ENCODE measurements around the gene DMRT2.

DMRT2 gene

GRCh38 chr9:1009101-1009707 lies 41.0 kb upstream of the DMRT2 start:
- CTCF ChIA-PET = interaction anchor here (0.9 to 1.5 kb wide), 3 partner anchors 10 to 649 kb away, joined by 3 to 6 read pairs (median 3); no protein-coding TSS in a partner anchor
- TF ChIP-seq ARNT (IDR thresholded peaks at IDR 0.05) = no peak
- no peak for TF ChIP-seq SP1 (IDR thresholded peaks at IDR 0.05)
- no peak for TF ChIP-seq LEF1 (IDR thresholded peaks at IDR 0.05; ENCODE audit: borderline replicate concordance)
- TF ChIP-seq TARDBP (IDR thresholded peaks at IDR 0.05) = no peak
- TF ChIP-seq CTBP1 (IDR thresholded peaks at IDR 0.05; ENCODE audit: borderline replicate concordance) = no peak
- no peak for TF ChIP-seq BHLHE40 (IDR thresholded peaks at IDR 0.05; ENCODE audit: borderline replicate concordance)
- TF ChIP-seq HDGF (IDR thresholded peaks at IDR 0.05; ENCODE audit: borderline replicate concordance) = no peak
- no peak for TF ChIP-seq ZNF384 (IDR thresholded peaks at IDR 0.05)
- no peak for TF ChIP-seq FOXM1 (IDR thresholded peaks at IDR 0.05; ENCODE audit: borderline replicate concordance)
- no peak for TF ChIP-seq SUZ12 (IDR thresholded peaks at IDR 0.05)
- no peak for TF ChIP-seq PKNOX1 (IDR thresholded peaks at IDR 0.05)
- no peak for TF ChIP-seq FOXA1 (IDR thresholded peaks at IDR 0.05)
- no peak for TF ChIP-seq L3MBTL2 (conservative IDR thresholded peaks at IDR 0.05)
- no peak for TF ChIP-seq ELF4 (IDR thresholded peaks at IDR 0.05)
- no peak for TF ChIP-seq NFRKB (IDR thresholded peaks at IDR 0.05)
- DNase-seq (ENCODE audit: extremely low spot score) = peak; percentile 61
- POLR2A ChIA-PET = no interaction called here

- DNase-seq (ENCODE audit: extremely low spot score) = no peak
- ChIA-PET POLR2A (no interaction called here), CTCF (no interaction called here)
- no peak for TF ChIP-seq ARNT (IDR thresholded peaks at IDR 0.05)
- no peak for TF ChIP-seq FOXK2 (IDR thresholded peaks at IDR 0.05)
- no peak for TF ChIP-seq SP1 (IDR thresholded peaks at IDR 0.05)
- no peak for TF ChIP-seq L3MBTL2 (conservative IDR thresholded peaks at IDR 0.05)
- TF ChIP-seq NFRKB (IDR thresholded peaks at IDR 0.05) = no peak
- no peak for TF ChIP-seq FOXM1 (IDR thresholded peaks at IDR 0.05; ENCODE audit: borderline replicate concordance)
- TF ChIP-seq LEF1 (IDR thresholded peaks at IDR 0.05; ENCODE audit: borderline replicate concordance) = no peak
- no peak for TF ChIP-seq SUZ12 (IDR thresholded peaks at IDR 0.05)
- no peak for TF ChIP-seq ELF4 (IDR thresholded peaks at IDR 0.05)
- no peak for TF ChIP-seq ZNF384 (IDR thresholded peaks at IDR 0.05)
- TF ChIP-seq CTBP1 (IDR thresholded peaks at IDR 0.05; ENCODE audit: borderline replicate concordance) = no peak
Measured at GRCh38 chr9:1013021-1013420, 37.1 kb upstream of the DMRT2 start.

GRCh38 chr9:1014225-1014624 lies 35.9 kb upstream of the DMRT2 start:
- CTCF ChIA-PET = no interaction called here
- POLR2A ChIA-PET = no interaction called here

GRCh38 chr9:1014640-1015039 lies 35.5 kb upstream of the DMRT2 start:
- POLR2A ChIA-PET = no interaction called here
- CTCF ChIA-PET = no interaction called here
- DNase-seq (ENCODE audit: extremely low spot score) = no peak
- TF ChIP-seq CTBP1 (IDR thresholded peaks at IDR 0.05; ENCODE audit: borderline replicate concordance) (no peak), HDGF (IDR thresholded peaks at IDR 0.05; ENCODE audit: borderline replicate concordance) (no peak), FOXK2 (IDR thresholded peaks at IDR 0.05) (no peak), BHLHE40 (IDR thresholded peaks at IDR 0.05; ENCODE audit: borderline replicate concordance) (no peak), FOXA1 (IDR thresholded peaks at IDR 0.05) (no peak)

More at GRCh38 chr9:1014225-1014624, 35.9 kb upstream of the DMRT2 start:
- no peak for DNase-seq (ENCODE audit: extremely low spot score)
- TF ChIP-seq LEF1 (IDR thresholded peaks at IDR 0.05; ENCODE audit: borderline replicate concordance) = no peak
- no peak for TF ChIP-seq NFRKB (IDR thresholded peaks at IDR 0.05)

- no peak for TF ChIP-seq LEF1 (IDR thresholded peaks at IDR 0.05; ENCODE audit: borderline replicate concordance)
- no peak for TF ChIP-seq BHLHE40 (IDR thresholded peaks at IDR 0.05; ENCODE audit: borderline replicate concordance)
- TF ChIP-seq NFRKB (IDR thresholded peaks at IDR 0.05) = no peak
- no peak for TF ChIP-seq FOXA1 (IDR thresholded peaks at IDR 0.05)
- no peak for TF ChIP-seq L3MBTL2 (conservative IDR thresholded peaks at IDR 0.05)
- TF ChIP-seq FOXM1 (IDR thresholded peaks at IDR 0.05; ENCODE audit: borderline replicate concordance) = no peak
- no peak for TF ChIP-seq CTBP1 (IDR thresholded peaks at IDR 0.05; ENCODE audit: borderline replicate concordance)
- TF ChIP-seq TARDBP (IDR thresholded peaks at IDR 0.05) = no peak
- no peak for TF ChIP-seq ELF4 (IDR thresholded peaks at IDR 0.05)
- no peak for TF ChIP-seq SUZ12 (IDR thresholded peaks at IDR 0.05)
- no peak for TF ChIP-seq ARNT (IDR thresholded peaks at IDR 0.05)
- TF ChIP-seq SP1 (IDR thresholded peaks at IDR 0.05) = no peak
- no peak for TF ChIP-seq PKNOX1 (IDR thresholded peaks at IDR 0.05)
- TF ChIP-seq ZNF384 (IDR thresholded peaks at IDR 0.05) = no peak
- TF ChIP-seq HDGF (IDR thresholded peaks at IDR 0.05; ENCODE audit: borderline replicate concordance) = no peak
- ChIA-PET CTCF (no interaction called here), POLR2A (no interaction called here)
- DNase-seq (ENCODE audit: extremely low spot score) = peak; percentile 11
Measured at GRCh38 chr9:1018121-1018520, 32.0 kb upstream of the DMRT2 start.

GRCh38 chr9:1024112-1024511 lies 26.0 kb upstream of the DMRT2 start:
- no peak for DNase-seq (ENCODE audit: extremely low spot score)
- POLR2A ChIA-PET = no interaction called here
- no peak for TF ChIP-seq SUZ12 (IDR thresholded peaks at IDR 0.05)
- no peak for TF ChIP-seq FOXA1 (IDR thresholded peaks at IDR 0.05)
- TF ChIP-seq NFRKB (IDR thresholded peaks at IDR 0.05) = no peak
- no peak for TF ChIP-seq ARNT (IDR thresholded peaks at IDR 0.05)
- TF ChIP-seq PKNOX1 (IDR thresholded peaks at IDR 0.05) = no peak
- TF ChIP-seq TARDBP (IDR thresholded peaks at IDR 0.05) = no peak
- no peak for TF ChIP-seq L3MBTL2 (conservative IDR thresholded peaks at IDR 0.05)
- no peak for TF ChIP-seq HDGF (IDR thresholded peaks at IDR 0.05; ENCODE audit: borderline replicate concordance)
- TF ChIP-seq CTBP1 (IDR thresholded peaks at IDR 0.05; ENCODE audit: borderline replicate concordance) = no peak
- TF ChIP-seq FOXM1 (IDR thresholded peaks at IDR 0.05; ENCODE audit: borderline replicate concordance) = no peak
- no peak for TF ChIP-seq LEF1 (IDR thresholded peaks at IDR 0.05; ENCODE audit: borderline replicate concordance)
- no peak for TF ChIP-seq FOXK2 (IDR thresholded peaks at IDR 0.05)
- no peak for TF ChIP-seq BHLHE40 (IDR thresholded peaks at IDR 0.05; ENCODE audit: borderline replicate concordance)
- no peak for TF ChIP-seq SP1 (IDR thresholded peaks at IDR 0.05)
- no peak for TF ChIP-seq ZNF384 (IDR thresholded peaks at IDR 0.05)
- TF ChIP-seq ELF4 (IDR thresholded peaks at IDR 0.05) = no peak
- CTCF ChIA-PET = no interaction called here

Measured in HEK293T (cell line).